ENCODE data around the gene THOC5.
"Not testable (repeated sequence)": the region's sequence is repeated elsewhere in the genome, so short reads cannot be mapped to it uniquely, and the experiment has no call there.

DNA sequence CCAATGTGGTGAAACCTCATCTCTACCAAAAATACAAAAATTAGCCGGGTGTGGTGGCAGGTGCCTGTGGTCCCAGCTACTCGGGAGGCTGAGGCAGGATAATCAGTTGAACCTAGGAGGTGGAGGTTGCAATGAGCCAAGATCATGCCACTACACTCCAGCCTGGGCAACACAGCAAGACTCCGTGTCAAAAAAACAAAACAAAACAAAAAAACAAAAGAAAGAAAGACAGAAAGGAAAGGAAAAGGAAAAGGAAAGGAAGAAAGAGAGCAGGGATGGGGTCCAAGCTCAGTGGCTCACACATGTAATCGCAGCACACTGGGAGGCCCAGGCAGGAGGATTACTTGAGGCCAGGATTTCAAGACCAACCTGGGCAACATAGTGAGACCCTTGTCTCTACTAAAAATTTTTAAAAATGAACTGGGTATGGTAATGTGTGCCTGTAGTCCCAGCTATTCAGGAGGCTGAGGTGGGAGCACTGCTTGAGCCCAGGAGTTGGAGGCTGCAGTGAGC lies 32.7 kb upstream of the THOC5 start:
- TF ChIP-seq, protein P1, sequence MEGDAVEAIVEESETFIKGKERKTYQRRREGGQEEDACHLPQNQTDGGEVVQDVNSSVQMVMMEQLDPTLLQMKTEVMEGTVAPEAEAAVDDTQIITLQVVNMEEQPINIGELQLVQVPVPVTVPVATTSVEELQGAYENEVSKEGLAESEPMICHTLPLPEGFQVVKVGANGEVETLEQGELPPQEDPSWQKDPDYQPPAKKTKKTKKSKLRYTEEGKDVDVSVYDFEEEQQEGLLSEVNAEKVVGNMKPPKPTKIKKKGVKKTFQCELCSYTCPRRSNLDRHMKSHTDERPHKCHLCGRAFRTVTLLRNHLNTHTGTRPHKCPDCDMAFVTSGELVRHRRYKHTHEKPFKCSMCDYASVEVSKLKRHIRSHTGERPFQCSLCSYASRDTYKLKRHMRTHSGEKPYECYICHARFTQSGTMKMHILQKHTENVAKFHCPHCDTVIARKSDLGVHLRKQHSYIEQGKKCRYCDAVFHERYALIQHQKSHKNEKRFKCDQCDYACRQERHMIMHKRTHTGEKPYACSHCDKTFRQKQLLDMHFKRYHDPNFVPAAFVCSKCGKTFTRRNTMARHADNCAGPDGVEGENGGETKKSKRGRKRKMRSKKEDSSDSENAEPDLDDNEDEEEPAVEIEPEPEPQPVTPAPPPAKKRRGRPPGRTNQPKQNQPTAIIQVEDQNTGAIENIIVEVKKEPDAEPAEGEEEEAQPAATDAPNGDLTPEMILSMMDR (IDR thresholded peaks at IDR 0.05; ENCODE audit: low read depth, low read length, poor library complexity, severe bottlenecking): not testable (repeated sequence)
- TF ChIP-seq EZH2phosphoT487 (IDR thresholded peaks at IDR 0.05; ENCODE audit: borderline replicate concordance, low read length): not testable (repeated sequence)
